PC-3 (cell line): ENCODE data around the gene RFLNA. TPM values are rescaled to one million over a fixed set of nuclear protein-coding genes. Genes with fewer than 3 reads are reported as not detected.

ENCODE experiments used
- ATAC-seq: fragments of 200-7000 bp; cut with Tn5 transposase; 2 replicates; pipeline ENCODE4 v1.9.1; 2020; ENCODE audit warnings: mild to moderate bottlenecking, moderate library complexity
- BruUV-seq: library from RNA; stranded (reverse); fragments of 400-500 nt; replicated peaks from 2 replicates; lab custom pipeline; 2021; lab: Mats Ljungman, UMichigan
- CTCF ChIA-PET: fragments of 300-600 bp; sonication (Branson Sonifier 250); formaldehyde crosslinking; loops from one replicate; lab custom pipeline; 2022; ENCODE audit warnings: antibody characterized with exemption; lab: Charles Lee
- POLR2A ChIA-PET: fragments of 300-600 bp; sonication (Branson Sonifier 250); formaldehyde crosslinking; loops from one replicate; lab custom pipeline; 2022; ENCODE audit warnings: antibody characterized with exemption; ENCODE audit not compliant: unreplicated experiment; lab: Charles Lee
- DNase-seq: peaks from one replicate; pipeline ENCODE4 v3.0.0-alpha.2; 2015
- H2AFZ ChIP-seq: fragments of 300-600 bp; sonication (generic); 2 replicates; pipeline ENCODE4 v1.6.0; 2016; ENCODE audit warnings: antibody characterized with exemption, low read length
- H3F3A ChIP-seq: fragments of 300-600 bp; sonication (generic); one replicate; pipeline ENCODE4 v1.6.0; 2017; ENCODE audit warnings: antibody characterized with exemption, low read length, control low read depth, mild to moderate bottlenecking; ENCODE audit not compliant: unreplicated experiment
- H3K27ac ChIP-seq: fragments of 300-600 bp; sonication (generic); 2 replicates; pipeline ENCODE4 v1.5.1; 2016; ENCODE audit warnings: mild to moderate bottlenecking, low read length
- H3K27me3 ChIP-seq: fragments of 300-600 bp; sonication (generic); 2 replicates; pipeline ENCODE4 v1.6.1; 2016; ENCODE audit warnings: low read length, mixed read lengths
- H3K36me3 ChIP-seq: fragments of 300-600 bp; sonication (generic); 2 replicates; pipeline ENCODE4 v1.6.1; 2016; ENCODE audit warnings: low read depth, mixed run types, low read length, mixed read lengths
- H3K4me1 ChIP-seq: fragments of 300-600 bp; sonication (generic); 2 replicates; pipeline ENCODE4 v1.5.1; 2016; ENCODE audit warnings: low read length; ENCODE audit not compliant: insufficient read depth
- H3K4me2 ChIP-seq: fragments of 300-600 bp; sonication (generic); 2 replicates; pipeline ENCODE4 v1.6.0; 2016; ENCODE audit warnings: low read length
- H3K4me3 ChIP-seq: fragments of 300-600 bp; sonication (generic); 2 replicates; pipeline ENCODE4 v1.5.1; 2016; ENCODE audit warnings: mild to moderate bottlenecking, low read length, mixed read lengths
- H3K79me2 ChIP-seq: fragments of 300-600 bp; sonication (generic); 2 replicates; pipeline ENCODE4 v1.6.1; 2017; ENCODE audit warnings: low read length, mixed read lengths
- H3K9ac ChIP-seq: fragments of 300-600 bp; sonication (generic); 2 replicates; pipeline ENCODE4 v1.6.0; 2016; ENCODE audit warnings: mild to moderate bottlenecking, low read length
- H3K9me2 ChIP-seq: fragments of 300-600 bp; sonication (generic); replicated peaks from 2 replicates; pipeline ENCODE4 v1.6.1; 2016; ENCODE audit warnings: mixed run types, low read length, mixed read lengths
- H3K9me3 ChIP-seq: fragments of 300-600 bp; sonication (generic); 2 replicates; pipeline ENCODE4 v1.6.1; 2016; ENCODE audit warnings: low read length, mixed read lengths
- H4K20me1 ChIP-seq: fragments of 300-600 bp; sonication (generic); 2 replicates; pipeline ENCODE4 v1.6.1; 2016; ENCODE audit warnings: low read length, mixed read lengths
- EZH2 ChIP-seq: fragments of 300-600 bp; sonication (generic); IDR thresholded peaks from one replicate; pipeline ENCODE4 v1.6.1; 2017; ENCODE audit warnings: antibody characterized with exemption, mild to moderate bottlenecking, low read length; ENCODE audit not compliant: unreplicated experiment
- EZH2phosphoT487 ChIP-seq: fragments of 300-600 bp; sonication (generic); IDR thresholded peaks from 2 replicates; pipeline ENCODE4 v1.6.1; 2018; ENCODE audit warnings: mild to moderate bottlenecking, antibody characterized with exemption, low read length, borderline replicate concordance
- intact Hi-C: fragments of 100-400 bp; cut with micrococcal nuclease; formaldehyde crosslinking; loops from 2 replicates; pipeline ENCODE4 v1.9.0; 2023
- total RNA-seq: library from RNA; depleted of rRNA; stranded (reverse); fragments of >200 nt; gene quantifications from 2 replicates; pipeline ENCODE4 v1.2.3, GENCODE V29; 2014
- TF ChIP-seq, protein P1 (sequence below): fragments of 300-600 bp; sonication (generic); conservative IDR thresholded peaks from 2 replicates; pipeline ENCODE4 v1.5.1; 2017; ENCODE audit warnings: antibody characterized with exemption, low read depth, mild to moderate bottlenecking, low read length

Gene RFLNA
- total RNA-seq, 1 experiment from 2014 or later = not detected

DNA sequence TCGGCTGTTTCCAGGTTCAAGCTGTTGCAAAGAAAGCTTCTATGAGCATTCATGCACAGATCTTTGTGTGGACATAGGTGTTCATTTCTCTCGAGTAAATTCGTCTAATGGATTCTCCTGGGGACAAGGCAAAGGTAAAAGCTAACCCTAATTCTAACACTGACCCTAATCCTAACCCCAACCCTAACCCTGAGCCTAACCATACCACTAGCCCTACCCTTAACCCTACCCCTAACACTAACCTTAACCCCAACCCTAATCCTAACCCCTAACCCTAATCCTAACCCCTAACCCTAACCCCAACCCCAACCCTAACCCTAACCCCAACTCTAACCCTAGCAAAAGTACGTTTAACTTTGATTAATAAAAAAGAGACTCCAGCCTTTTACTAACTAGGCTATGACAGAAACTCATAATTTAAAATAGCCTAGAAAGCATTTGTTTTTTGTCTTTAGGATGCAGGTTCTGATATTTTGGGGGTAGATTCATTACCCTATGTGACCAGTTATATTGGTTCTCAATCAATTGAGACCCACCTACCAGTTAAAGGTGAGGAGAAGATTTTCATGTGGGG, 27.6 kb upstream of the RFLNA start:
- CTCF ChIA-PET = no interaction called here
- DNase-seq (no peak), ATAC-seq (no peak)
- H3K9ac ChIP-seq = no peak overlapping the region
- no peaks in the 10 kb centered on the region for H3K36me3 ChIP-seq
- no peak overlapping the region for H3K4me2 ChIP-seq
- no peaks in the 10 kb centered on the region for H3F3A ChIP-seq
- BruUV-seq = no TSS peak
- intact Hi-C loops = no loop called here
- H2AFZ ChIP-seq = no peak overlapping the region
- peaks cover 88% of the 10 kb centered on the region for H3K27me3 ChIP-seq
- no peak overlapping the region for H3K4me3 ChIP-seq
- POLR2A ChIA-PET = no interaction called here
- no peaks in the 10 kb centered on the region for H3K9me3 ChIP-seq
- no peaks in the 10 kb centered on the region for H3K79me2 ChIP-seq
- H3K4me1 ChIP-seq = no peaks in the 10 kb centered on the region
- TF ChIP-seq, protein P1, sequence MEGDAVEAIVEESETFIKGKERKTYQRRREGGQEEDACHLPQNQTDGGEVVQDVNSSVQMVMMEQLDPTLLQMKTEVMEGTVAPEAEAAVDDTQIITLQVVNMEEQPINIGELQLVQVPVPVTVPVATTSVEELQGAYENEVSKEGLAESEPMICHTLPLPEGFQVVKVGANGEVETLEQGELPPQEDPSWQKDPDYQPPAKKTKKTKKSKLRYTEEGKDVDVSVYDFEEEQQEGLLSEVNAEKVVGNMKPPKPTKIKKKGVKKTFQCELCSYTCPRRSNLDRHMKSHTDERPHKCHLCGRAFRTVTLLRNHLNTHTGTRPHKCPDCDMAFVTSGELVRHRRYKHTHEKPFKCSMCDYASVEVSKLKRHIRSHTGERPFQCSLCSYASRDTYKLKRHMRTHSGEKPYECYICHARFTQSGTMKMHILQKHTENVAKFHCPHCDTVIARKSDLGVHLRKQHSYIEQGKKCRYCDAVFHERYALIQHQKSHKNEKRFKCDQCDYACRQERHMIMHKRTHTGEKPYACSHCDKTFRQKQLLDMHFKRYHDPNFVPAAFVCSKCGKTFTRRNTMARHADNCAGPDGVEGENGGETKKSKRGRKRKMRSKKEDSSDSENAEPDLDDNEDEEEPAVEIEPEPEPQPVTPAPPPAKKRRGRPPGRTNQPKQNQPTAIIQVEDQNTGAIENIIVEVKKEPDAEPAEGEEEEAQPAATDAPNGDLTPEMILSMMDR = no peak
- TF ChIP-seq EZH2 (no peak), EZH2phosphoT487 (no peak)
- H3K9me2 ChIP-seq = no peaks in the 10 kb centered on the region
- no peak overlapping the region for H3K27ac ChIP-seq
- H4K20me1 ChIP-seq = no peaks in the 10 kb centered on the region

DNA sequence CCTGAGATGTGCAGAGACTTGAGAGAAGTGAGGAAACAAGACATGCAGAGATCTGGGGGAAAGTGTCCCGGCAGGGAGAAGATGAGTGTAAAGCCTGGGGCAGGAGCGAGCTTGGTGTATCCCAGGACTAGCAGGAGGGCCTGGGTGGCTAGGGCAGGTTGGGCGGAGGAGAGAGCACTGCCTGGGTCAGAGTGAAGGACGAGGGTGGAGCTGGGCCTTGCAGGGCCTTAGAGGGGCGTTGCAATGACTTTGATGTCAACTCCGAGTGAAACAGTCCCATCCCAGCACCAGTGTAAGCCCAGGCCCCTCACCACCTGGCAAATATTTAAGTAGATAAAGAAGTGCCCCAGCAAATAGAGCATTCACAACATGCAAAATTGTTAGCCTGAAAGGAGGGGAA, 24.2 kb upstream of the RFLNA start:
- Histone ChIP-seq H3K4me1 (no peaks in the 10 kb centered on the region), H3F3A (no peaks in the 10 kb centered on the region), H4K20me1 (no peaks in the 10 kb centered on the region), H3K36me3 (no peaks in the 10 kb centered on the region), H3K27me3 (peaks cover 83% of the 10 kb centered on the region), H3K9me2 (no peaks in the 10 kb centered on the region), H3K4me3 (no peak overlapping the region), H3K4me2 (no peak overlapping the region), H3K79me2 (no peaks in the 10 kb centered on the region), H3K27ac (no peak overlapping the region), H3K9ac (no peak overlapping the region), H2AFZ (no peak overlapping the region), H3K9me3 (no peaks in the 10 kb centered on the region)
- no TSS peak for BruUV-seq
- no peak for TF ChIP-seq EZH2phosphoT487
- TF ChIP-seq EZH2 = no peak
- TF ChIP-seq, protein P1 = no peak
- ChIA-PET CTCF (no interaction called here), POLR2A (no interaction called here)
- DNase-seq = no peak
- ATAC-seq = no peak
- intact Hi-C loops = no loop called here

DNA sequence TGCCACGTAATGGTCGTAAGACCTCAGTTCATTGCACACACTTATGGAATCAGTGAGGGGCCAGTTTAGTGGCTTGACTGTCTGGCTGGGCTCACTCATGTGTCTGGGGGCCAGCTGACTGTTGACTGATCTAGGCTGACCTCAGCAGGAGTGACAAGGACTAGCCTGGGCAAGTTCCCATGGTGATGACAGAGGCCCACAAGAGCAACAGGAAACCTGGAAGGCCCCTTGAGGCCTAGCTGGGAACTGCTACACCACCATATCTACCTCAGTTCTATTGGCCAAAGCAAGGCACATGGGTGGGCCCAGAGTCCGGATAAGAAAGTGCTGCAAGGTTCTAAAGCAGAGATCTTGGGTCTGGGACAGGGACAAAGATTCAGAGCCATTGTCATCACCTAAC, 21.3 kb upstream of the RFLNA start:
- Histone ChIP-seq H3K9ac (no peak overlapping the region), H3K4me3 (no peak overlapping the region), H3K9me2 (no peaks in the 10 kb centered on the region), H3K36me3 (no peaks in the 10 kb centered on the region), H3K9me3 (no peaks in the 10 kb centered on the region), H3K4me1 (no peaks in the 10 kb centered on the region), H3K27ac (no peak overlapping the region), H3K27me3 (peaks cover 83% of the 10 kb centered on the region), H4K20me1 (no peaks in the 10 kb centered on the region), H3F3A (no peaks in the 10 kb centered on the region), H2AFZ (no peak overlapping the region), H3K4me2 (no peak overlapping the region), H3K79me2 (no peaks in the 10 kb centered on the region)
- CTCF ChIA-PET = no interaction called here
- intact Hi-C loops = no loop called here
- TF ChIP-seq, protein P1 = peak; percentile 50; the same call in 1 of the 2 replicates
- TF ChIP-seq EZH2 = no peak
- ATAC-seq (peak; percentile 49; the same call in 1 of the 2 replicates), DNase-seq (peak; percentile 53)
- no TSS peak for BruUV-seq
- POLR2A ChIA-PET = no interaction called here
